HG03354 (cell line): ENCODE data around the gene PIGQ.

ENCODE experiments used
- ATAC-seq: cut with Tn5 transposase; IDR thresholded peaks from one replicate; pipeline ENCODE4 v1.9.1; 2021; ENCODE audit warnings: mild to moderate bottlenecking; ENCODE audit not compliant: unreplicated experiment, poor library complexity, severe bottlenecking

The PIGQ gene

GRCh38 chr16:622920-623280 lies 53.1 kb downstream of the PIGQ start:
- no peak for ATAC-seq

GRCh38 chr16:624526-625070 lies 54.8 kb downstream of the PIGQ start:
- no peak for ATAC-seq

GRCh38 chr16:625117-625976 lies 55.6 kb downstream of the PIGQ start:
- ATAC-seq: no peak

GRCh38 chr16:625977-626765 lies 56.4 kb downstream of the PIGQ start:
- no peak for ATAC-seq

- ATAC-seq: no peak
Measured at GRCh38 chr16:626787-627453, 57.2 kb downstream of the PIGQ start.

- no peak for ATAC-seq
Measured at GRCh38 chr16:627454-628239, 57.9 kb downstream of the PIGQ start.

GRCh38 chr16:628321-629061 lies 58.7 kb downstream of the PIGQ start:
- no peak for ATAC-seq

- no peak for ATAC-seq
Measured at GRCh38 chr16:629185-629832, 59.5 kb downstream of the PIGQ start.

- no peak for ATAC-seq
Measured at GRCh38 chr16:629833-630248, 60.1 kb downstream of the PIGQ start.

GRCh38 chr16:630249-630814 lies 60.6 kb downstream of the PIGQ start:
- no peak for ATAC-seq

- no peak for ATAC-seq
Measured at GRCh38 chr16:630815-631405, 61.1 kb downstream of the PIGQ start, which contains the start of gene WFIKKN1. Gene WFIKKN1 (plus strand): TSS chr16:630985. CDS start chr16:631254, 269 bp downstream.

- ATAC-seq: no peak
Measured at GRCh38 chr16:631808-632358, 62.1 kb downstream of the PIGQ start.

GRCh38 chr16:632486-633335 lies 62.9 kb downstream of the PIGQ start:
- no peak for ATAC-seq

GRCh38 chr16:633336-634050 lies 63.7 kb downstream of the PIGQ start:
- ATAC-seq: no peak
